ENCODE results near the gene RAD51B.
"Not testable (repeated sequence)": the region's sequence is repeated elsewhere in the genome, so short reads cannot be mapped to it uniquely, and the experiment has no call there.

RAD51B gene

DNA sequence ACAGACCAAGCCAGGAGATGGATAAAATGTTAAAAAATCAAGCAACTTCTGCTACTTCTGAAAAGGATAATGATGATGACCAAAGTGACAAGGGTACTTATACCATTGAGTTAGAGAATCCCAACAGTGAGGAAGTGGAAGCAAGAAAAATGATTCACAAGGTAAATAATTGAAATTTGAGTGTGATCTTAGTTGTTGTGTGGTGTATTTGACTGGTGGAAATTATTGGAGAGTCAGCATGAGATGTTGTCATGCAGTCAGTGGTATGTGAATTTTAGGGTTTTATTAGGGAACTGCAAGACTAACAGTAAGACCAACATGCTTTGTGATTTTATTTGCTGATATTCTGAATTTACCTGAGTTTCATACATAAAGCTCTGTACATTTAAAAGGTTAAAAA, 296.4 kb downstream of the RAD51B start:
- not testable (repeated sequence) for DNase-seq (ENCODE audit: low read depth)

- DNase-seq (ENCODE audit: low read depth) = no peak
These were observed 303.1 kb downstream of the RAD51B start for GRCh38 chr14:68122651-68123050.

DNA sequence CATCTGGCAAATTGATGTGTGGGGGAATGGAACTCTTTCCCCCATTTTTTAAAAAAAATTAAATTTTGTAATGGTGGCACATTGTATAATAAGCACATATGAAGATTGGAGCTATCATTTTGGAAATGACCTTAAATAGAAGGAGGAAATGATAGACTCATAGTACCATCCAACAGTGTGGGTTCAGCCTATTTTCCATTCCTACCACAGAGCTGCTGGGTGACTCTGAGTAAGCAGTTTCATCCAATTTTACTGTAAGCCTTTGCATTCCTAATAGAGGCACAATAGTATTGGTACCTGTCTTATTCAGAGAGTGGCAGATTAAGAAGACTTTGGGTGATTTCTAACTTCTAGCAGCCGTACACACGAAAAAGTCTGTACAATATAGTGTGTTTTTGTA, 304.5 kb downstream of the RAD51B start:
- no peak for DNase-seq (ENCODE audit: low read depth)

- DNase-seq (ENCODE audit: low read depth) = no peak
These were observed 305.6 kb downstream of the RAD51B start for GRCh38 chr14:68124979-68125731.

DNA sequence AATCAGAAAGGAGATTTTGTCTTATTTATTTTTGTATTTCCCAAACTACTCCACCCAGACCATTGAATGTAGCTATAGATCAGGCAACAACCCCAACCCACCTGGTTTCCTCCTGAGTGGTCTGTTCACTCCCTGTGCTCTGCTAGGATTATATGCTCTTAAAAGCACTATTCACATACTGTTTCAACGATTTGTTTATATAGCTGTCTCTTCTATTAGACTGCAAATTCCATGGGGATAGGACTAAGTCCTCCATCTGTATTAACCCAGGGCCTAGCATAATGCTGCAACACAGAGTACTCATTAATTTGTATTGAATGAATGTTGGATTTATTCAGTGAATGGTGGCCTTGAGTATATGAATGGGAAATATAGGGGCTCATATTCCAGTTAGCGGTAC, 307.6 kb downstream of the RAD51B start:
- no peak for DNase-seq (ENCODE audit: low read depth)

DNA sequence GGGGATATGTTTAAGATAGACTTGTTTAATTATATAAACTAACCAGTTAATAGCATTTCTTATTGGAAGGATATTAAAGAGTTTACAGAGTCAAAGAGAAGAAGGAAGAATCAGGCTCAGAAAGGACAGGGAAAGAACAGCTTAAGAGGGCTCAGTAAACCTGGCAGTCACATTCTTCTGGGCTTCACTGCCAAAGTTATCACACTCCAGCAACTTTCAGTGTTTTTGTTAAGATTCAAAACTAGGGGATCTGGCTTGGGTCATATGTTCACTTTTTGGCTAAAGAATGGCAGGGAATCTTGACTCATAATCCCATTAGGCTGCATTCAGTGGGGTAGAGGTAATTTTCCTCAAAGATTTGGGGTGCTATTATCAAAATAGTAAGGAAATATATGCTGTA, 312.3 kb downstream of the RAD51B start:
- DNase-seq (ENCODE audit: low read depth) = no peak

GRCh38 chr14:68132563-68133121, 313.1 kb downstream of the RAD51B start:
- no peak for DNase-seq (ENCODE audit: low read depth)

DNA sequence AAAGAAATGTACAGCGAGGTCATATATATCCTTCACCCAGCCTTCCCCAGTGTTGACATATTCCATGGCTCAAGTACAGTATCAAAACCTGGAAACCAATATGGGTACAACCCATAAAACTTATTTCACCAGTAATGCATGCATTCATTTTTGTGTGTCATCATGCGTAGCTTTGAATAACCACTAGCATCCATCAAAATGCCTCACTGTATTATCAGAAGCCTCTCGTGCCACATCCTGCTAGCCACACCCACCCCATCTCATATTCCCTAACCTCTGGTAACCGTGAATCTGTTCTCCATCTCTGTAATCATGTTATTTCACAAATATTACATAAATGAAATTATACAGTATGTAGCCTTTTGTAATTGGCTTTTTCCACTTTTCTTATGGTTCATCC, 314.3 kb downstream of the RAD51B start:
- DNase-seq (ENCODE audit: low read depth) = no peak

DNA sequence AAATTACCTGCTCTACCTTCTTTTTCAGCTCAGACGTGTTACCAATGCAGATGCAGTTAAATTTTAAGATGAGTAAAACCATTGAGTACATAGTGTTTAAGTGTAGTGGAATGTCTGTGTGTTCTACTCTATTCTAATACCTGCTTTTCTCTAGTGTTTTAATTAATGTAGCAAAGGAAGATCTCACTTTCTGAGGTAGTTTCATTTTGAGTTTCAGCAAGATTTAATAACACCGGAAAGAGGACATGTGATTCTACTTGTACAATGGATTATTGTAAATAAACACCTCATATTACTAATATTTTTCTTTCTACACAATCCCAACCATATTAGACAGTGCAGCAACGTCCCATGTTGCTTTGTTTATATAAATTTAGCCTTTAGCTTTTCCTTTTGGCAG, 315.4 kb downstream of the RAD51B start:
- DNase-seq (ENCODE audit: low read depth) = no peak

- no peak for DNase-seq (ENCODE audit: low read depth)
These were observed 316.0 kb downstream of the RAD51B start for GRCh38 chr14:68135566-68135965.

- no peak for DNase-seq (ENCODE audit: low read depth)
These were observed 318.4 kb downstream of the RAD51B start for GRCh38 chr14:68137704-68138619.

GRCh38 chr14:68139431-68140075, 320.0 kb downstream of the RAD51B start:
- DNase-seq (ENCODE audit: low read depth) = no peak

- DNase-seq (ENCODE audit: low read depth) = no peak
These were observed 320.6 kb downstream of the RAD51B start for GRCh38 chr14:68140076-68140741.

DNA sequence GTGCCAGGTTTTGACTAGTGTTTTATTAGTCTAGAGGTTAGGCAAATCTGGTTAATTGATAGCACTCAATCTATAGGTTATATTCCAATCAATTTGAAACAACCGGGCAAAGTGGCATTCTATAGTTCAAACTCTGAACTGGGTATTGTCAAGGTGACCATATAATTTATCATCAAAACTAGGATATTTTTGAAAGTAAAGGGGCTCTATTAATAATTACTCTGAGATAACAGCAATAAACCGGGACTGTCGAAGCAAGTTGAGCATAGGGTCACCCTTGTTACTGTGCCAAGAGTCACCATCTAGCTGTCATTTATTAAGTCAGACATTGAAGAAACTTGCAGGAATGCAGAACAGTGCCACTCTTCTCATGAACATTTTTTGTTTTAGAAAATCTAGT, 321.2 kb downstream of the RAD51B start:
- DNase-seq (ENCODE audit: low read depth) = no peak

DNA sequence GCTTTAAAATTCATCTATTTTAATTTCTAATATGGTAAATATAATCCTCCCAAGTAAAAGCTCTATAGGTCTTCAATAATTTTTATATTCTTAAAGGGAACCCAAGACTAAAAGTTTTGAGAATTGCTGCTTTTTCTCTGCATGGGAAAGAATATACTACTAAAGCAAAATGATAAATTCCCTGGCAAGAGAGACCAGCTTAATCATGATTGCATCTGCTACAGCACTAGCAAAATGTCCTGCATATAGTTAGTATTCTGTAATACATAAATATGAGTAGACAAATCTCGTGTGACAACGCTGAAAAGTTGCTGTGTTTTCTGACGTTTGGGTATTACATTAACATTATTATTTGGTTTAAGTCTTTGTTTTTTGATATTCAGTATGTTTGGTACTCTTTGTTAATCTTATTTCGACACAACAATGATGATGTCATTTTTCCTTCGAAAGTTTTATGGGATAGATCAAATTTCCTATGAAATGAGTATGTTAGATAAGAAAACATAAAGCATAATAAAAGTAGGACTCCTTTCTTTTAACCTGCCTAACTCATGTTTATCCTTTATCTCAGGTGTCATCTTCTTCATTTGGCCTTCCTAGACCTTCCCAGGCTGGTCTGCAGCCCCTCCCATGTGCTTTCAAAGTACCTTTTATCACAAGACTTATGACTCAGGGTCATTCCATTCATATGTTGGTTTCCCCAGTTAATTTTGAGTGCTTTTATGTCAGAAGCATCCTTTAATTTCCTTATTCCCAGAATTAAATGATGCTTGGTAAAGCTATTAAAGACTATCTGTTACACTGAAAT, 321.9 kb downstream of the RAD51B start:
- no peak for DNase-seq (ENCODE audit: low read depth)

DNA sequence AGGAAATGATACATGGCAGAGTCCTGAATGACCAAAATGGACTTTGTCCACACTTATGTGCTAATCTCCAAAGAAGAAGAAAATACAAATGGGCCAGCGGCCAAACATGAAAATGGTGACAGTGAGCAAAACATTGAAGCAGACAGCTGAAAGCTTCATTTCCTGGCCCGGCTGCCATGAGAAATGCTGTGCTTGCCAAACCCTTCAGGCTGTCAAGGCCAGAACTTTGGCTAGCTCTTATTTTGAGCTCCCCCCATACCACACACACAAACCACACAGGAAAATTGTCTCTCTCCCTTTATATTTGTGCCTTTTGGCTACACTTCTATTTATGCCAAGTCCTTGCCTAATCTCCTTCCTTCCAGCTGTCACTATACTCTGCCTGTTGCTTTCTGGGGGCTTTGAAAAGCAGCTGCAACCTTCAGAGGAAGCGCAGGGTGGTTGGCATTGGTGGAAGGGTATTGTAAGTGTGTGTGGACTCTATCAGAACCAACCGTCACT, 323.8 kb downstream of the RAD51B start:
- DNase-seq (ENCODE audit: low read depth) = no peak

- DNase-seq (ENCODE audit: low read depth) = no peak
These were observed 324.6 kb downstream of the RAD51B start for GRCh38 chr14:68144051-68144681.

DNA sequence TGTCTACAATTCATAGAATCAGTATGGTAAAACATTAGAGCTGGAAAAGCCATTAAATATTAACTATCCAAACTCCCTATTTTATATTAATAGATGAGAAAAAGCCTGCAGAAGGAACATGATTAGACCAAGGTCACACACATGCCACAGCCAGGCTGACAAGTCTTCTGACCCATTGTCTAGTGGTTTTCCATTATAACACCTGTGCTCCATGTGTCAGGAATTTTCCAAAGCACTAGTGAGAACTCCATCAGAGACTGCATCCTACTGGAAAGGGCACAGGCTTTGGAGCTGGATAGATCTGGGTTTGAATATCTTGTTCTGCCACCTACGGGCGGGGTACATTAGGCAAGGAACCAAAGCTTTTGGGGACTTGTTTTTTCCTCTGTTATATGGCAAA, 325.5 kb downstream of the RAD51B start:
- no peak for DNase-seq (ENCODE audit: low read depth)

- no peak for DNase-seq (ENCODE audit: low read depth)
These were observed 326.0 kb downstream of the RAD51B start for GRCh38 chr14:68145539-68145938.

- no peak for DNase-seq (ENCODE audit: low read depth)
These were observed 327.2 kb downstream of the RAD51B start for GRCh38 chr14:68146818-68147217.

Measured in stimulated activated CD4-positive, alpha-beta T cell treated with anti-CD3 and anti-CD28 coated beads, Interleukin-2, amount 100 ng/mL, for 4 hours (primary cell).